Muscle layer of colon (tissue), 2 donors: ENCODE measurements around the gene SLC22A8.
"Not testable (repeated sequence)": the region's sequence is repeated elsewhere in the genome, so short reads cannot be mapped to it uniquely, and the experiment has no call there.

Source experiments
- H3K27ac ChIP-seq: one replicate; pipeline ENCODE4 v1.7.0; 2013; ENCODE audit warnings: low read depth, mild to moderate bottlenecking, low read length, moderate library complexity
- H3K27me3 ChIP-seq, 2 donors: one replicate each; pipeline ENCODE4 v1.7.0; 2013; ENCODE audit warnings: low read length in 2 of 2, mild to moderate bottlenecking in 2 of 2; ENCODE audit not compliant: insufficient read depth in 2 of 2, control insufficient read depth in 1 of 2
- H3K36me3 ChIP-seq: one replicate; pipeline ENCODE4 v1.7.0; 2013; ENCODE audit warnings: mild to moderate bottlenecking, low read length; ENCODE audit not compliant: insufficient read depth
- H3K4me1 ChIP-seq: one replicate; pipeline ENCODE4 v1.7.0; 2013; ENCODE audit warnings: mild to moderate bottlenecking, low read length; ENCODE audit not compliant: insufficient read depth
- H3K4me3 ChIP-seq, 2 donors: one replicate each; pipeline ENCODE4 v1.7.0; 2013; ENCODE audit warnings: low read length in 2 of 2, low read depth in 1 of 2, mild to moderate bottlenecking in 1 of 2, moderate library complexity in 1 of 2
- H3K9ac ChIP-seq: one replicate; pipeline ENCODE4 v1.7.0; 2013; ENCODE audit warnings: low read length
- H3K9me3 ChIP-seq: one replicate; pipeline ENCODE4 v1.7.0; 2013; ENCODE audit warnings: mild to moderate bottlenecking, low read length
- donor health status: abdominal sarcoma.
- donor health status: Adenocarcinoma of cecum.

The SLC22A8 gene

GRCh38 chr11:62958547-62959421, 56.9 kb downstream of the SLC22A8 start:
- peaks cover 15% of the 10 kb centered on the region for H3K4me1 ChIP-seq
- H3K9ac ChIP-seq: no peak overlapping the region
- H3K4me3 ChIP-seq: peak overlapping the region in 1 of 2 donors; percentile 27
- no peaks in the 10 kb centered on the region for H3K27me3 ChIP-seq
- no peaks in the 10 kb centered on the region for H3K9me3 ChIP-seq
- H3K36me3 ChIP-seq: no peaks in the 10 kb centered on the region
- H3K27ac ChIP-seq: peak overlapping the region; percentile 24

DNA sequence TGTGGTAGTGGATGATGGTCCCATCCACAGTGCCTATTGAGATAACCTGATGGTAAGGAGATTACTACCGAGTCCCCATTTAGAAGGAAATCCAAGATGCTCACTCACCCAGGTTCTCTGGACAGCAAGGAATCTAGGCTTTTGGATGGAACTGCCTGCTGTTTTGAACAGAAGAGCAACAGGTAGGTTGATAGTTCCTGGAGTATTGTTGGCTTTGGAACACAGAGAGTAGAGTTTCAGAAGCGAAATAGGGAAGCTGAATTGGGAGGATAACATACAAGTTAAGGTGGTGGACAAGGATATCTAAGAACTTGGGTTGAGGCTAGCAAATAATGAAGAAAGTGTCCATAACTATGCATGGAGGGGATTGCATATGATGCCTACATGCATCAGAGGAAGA, 58.5 kb downstream of the SLC22A8 start:
- Histone ChIP-seq H3K4me3 (no peak overlapping the region), H3K36me3 (no peaks in the 10 kb centered on the region), H3K9ac (no peak overlapping the region), H3K27ac (no peak overlapping the region), H3K4me1 (peaks cover 15% of the 10 kb centered on the region), H3K9me3 (no peaks in the 10 kb centered on the region), H3K27me3 (no peaks in the 10 kb centered on the region)

GRCh38 chr11:62954478-62954877, 61.2 kb downstream of the SLC22A8 start:
- Histone ChIP-seq H3K27me3 (no peaks in the 10 kb centered on the region), H3K4me3 (no peak overlapping the region), H3K27ac (no peak overlapping the region), H3K9me3 (no peaks in the 10 kb centered on the region), H3K36me3 (no peaks in the 10 kb centered on the region), H3K9ac (no peak overlapping the region), H3K4me1 (peaks cover 12% of the 10 kb centered on the region)

GRCh38 chr11:62953811-62954210, 61.8 kb downstream of the SLC22A8 start:
- Histone ChIP-seq H3K27me3 (no peaks in the 10 kb centered on the region), H3K4me3 (no peak overlapping the region), H3K9ac (no peak overlapping the region), H3K36me3 (no peaks in the 10 kb centered on the region), H3K9me3 (no peaks in the 10 kb centered on the region), H3K4me1 (peaks cover 5% of the 10 kb centered on the region), H3K27ac (no peak overlapping the region)

- H3K27me3 ChIP-seq: no peaks in the 10 kb centered on the region
Observed at GRCh38 chr11:62948765-62949320, 66.8 kb downstream of the SLC22A8 start.

DNA sequence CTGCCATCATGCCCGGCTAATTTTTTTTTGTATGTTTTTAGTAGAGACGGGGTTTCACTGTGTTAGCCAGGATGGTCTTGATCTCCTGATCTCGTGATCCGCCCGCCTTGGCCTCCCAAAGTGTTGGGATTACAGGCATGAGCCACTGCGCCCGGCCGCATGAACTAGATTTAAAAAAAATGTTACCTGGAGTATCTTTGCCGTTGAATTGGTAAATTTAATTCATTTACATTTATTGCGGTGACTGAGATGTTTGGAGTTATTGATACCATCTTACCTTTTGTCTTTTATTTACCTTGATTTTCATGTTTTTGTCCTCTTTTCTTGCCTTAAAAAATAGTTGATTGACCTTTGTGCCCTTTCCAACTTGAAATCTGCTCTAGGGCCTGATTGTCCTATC, 70.1 kb downstream of the SLC22A8 start:
- not testable (repeated sequence) for H3K36me3 ChIP-seq, H3K27me3 ChIP-seq, H3K4me1 ChIP-seq, H3K9ac ChIP-seq, H3K27ac ChIP-seq, H3K4me3 ChIP-seq, H3K9me3 ChIP-seq

More at GRCh38 chr11:62948765-62949320, 66.8 kb downstream of the SLC22A8 start:
- Histone ChIP-seq H3K9ac (no peak overlapping the region), H3K27ac (no peak overlapping the region), H3K36me3 (no peaks in the 10 kb centered on the region), H3K9me3 (no peaks in the 10 kb centered on the region), H3K4me3 (no peak overlapping the region), H3K4me1 (no peaks in the 10 kb centered on the region)
